Caco-2 (cell line): ENCODE data around the gene AP5S1. TPM values are rescaled to one million over a fixed set of nuclear protein-coding genes. Genes with fewer than 3 reads are reported as not detected.

ENCODE experiments used
- BruUV-seq: library from RNA; stranded (reverse); fragments of 400-500 nt; replicated peaks from 2 replicates; lab custom pipeline; 2021; lab: Mats Ljungman, UMichigan
- CTCF ChIA-PET: fragments of 300-600 bp; sonication (Branson Sonifier 250); formaldehyde crosslinking; loops from one replicate; lab custom pipeline; 2022; ENCODE audit warnings: antibody characterized with exemption; lab: Charles Lee
- POLR2A ChIA-PET: fragments of 300-600 bp; sonication (Branson Sonifier 250); formaldehyde crosslinking; loops from one replicate; lab custom pipeline; 2022; ENCODE audit warnings: antibody characterized with exemption; lab: Charles Lee
- DNase-seq, 2 experiments: peaks; one replicate each; pipeline versions ENCODE4 v3.0.0 to v3.0.0-alpha.2; 2020 to 2022
- H3K27me3 ChIP-seq: replicated peaks from 2 replicates; pipeline ENCODE4 v1.6.0; 2011; ENCODE audit warnings: low read length; ENCODE audit not compliant: control insufficient read depth, insufficient read depth
- H3K36me3 ChIP-seq: 2 replicates; pipeline ENCODE4 v1.5.1; 2011; ENCODE audit warnings: low read length; ENCODE audit not compliant: control insufficient read depth, insufficient read depth
- H3K4me1 ChIP-seq: fragments of 250-450 bp; sonication (Bioruptor Pico); 2 replicates; pipeline ENCODE4 v1.5.1; 2020; ENCODE audit warnings: mild to moderate bottlenecking
- H3K4me3 ChIP-seq: 2 replicates; pipeline ENCODE4 v1.5.1; 2011; ENCODE audit warnings: low read depth, mild to moderate bottlenecking, control low read depth, low read length
- H3K9me3 ChIP-seq: fragments of 250-450 bp; sonication (Bioruptor Pico); 2 replicates; pipeline ENCODE4 v1.5.1; 2020; ENCODE audit warnings: mild to moderate bottlenecking, moderate library complexity
- H3K27ac Mint-ChIP-seq: one replicate; pipeline ENCODE4 v1.8.0; 2022; ENCODE audit warnings: mixed read lengths; ENCODE audit not compliant: unreplicated experiment
- H3K27me3 Mint-ChIP-seq: one replicate; pipeline ENCODE4 v1.8.0; 2022; ENCODE audit warnings: mixed read lengths; ENCODE audit not compliant: insufficient read depth, unreplicated experiment
- H3K36me3 Mint-ChIP-seq: one replicate; pipeline ENCODE4 v1.8.0; 2022; ENCODE audit warnings: mild to moderate bottlenecking, mixed read lengths; ENCODE audit not compliant: insufficient read depth, unreplicated experiment
- H3K4me1 Mint-ChIP-seq: one replicate; pipeline ENCODE4 v1.8.0; 2022; ENCODE audit warnings: low read depth, mixed read lengths; ENCODE audit not compliant: unreplicated experiment
- H3K4me3 Mint-ChIP-seq: one replicate; pipeline ENCODE4 v1.8.0; 2022; ENCODE audit warnings: mild to moderate bottlenecking, moderate library complexity, mixed read lengths; ENCODE audit not compliant: unreplicated experiment
- H3K9me3 Mint-ChIP-seq: one replicate; pipeline ENCODE4 v1.8.0; 2022; ENCODE audit warnings: mixed read lengths; ENCODE audit not compliant: unreplicated experiment
- CTCF ChIP-seq, 2 experiments: fragments of 200-600 bp in 1 of 2; IDR thresholded peaks; 1 replicate in 1 of 2; 2 replicates in 1 of 2; pipeline versions ENCODE4 v1.5.1 to v1.8.0; 2011 to 2022; ENCODE audit warnings: antibody characterized with exemption in 1 of 2, control low read depth in 1 of 2, inconsistent platforms in 1 of 2, low read depth in 1 of 2, low read length in 1 of 2, mild to moderate bottlenecking in 1 of 2, moderate library complexity in 1 of 2; ENCODE audit not compliant: insufficient read depth in 1 of 2, severe bottlenecking in 1 of 2, unreplicated experiment in 1 of 2
- intact Hi-C: fragments of 100-400 bp; cut with micrococcal nuclease; formaldehyde crosslinking; loops from one replicate; pipeline ENCODE4 v1.10.0; 2022; ENCODE audit not compliant: unreplicated experiment
- total RNA-seq: library from RNA; stranded (reverse); gene quantifications from 2 replicates; pipeline ENCODE4 v1.2.3, GENCODE V29; 2022

Gene AP5S1
- total RNA-seq, 1 experiment from 2014 or later, result 17.3 TPM

GRCh38 chr20:3863317-3863716 is 43.0 kb downstream of the AP5S1 start:
- H3K36me3 ChIP-seq, result peaks cover 18% of the 10 kb centered on the region

GRCh38 chr20:3864518-3864917 is 44.2 kb downstream of the AP5S1 start:
- TF ChIP-seq CTCF (IDR thresholded peaks at IDR 0.05; ENCODE audit: insufficient read depth in 1 of 2, low read depth in 1 of 2, low read length in 1 of 2, severe bottlenecking in 1 of 2, unreplicated experiment in 1 of 2), result no peak
- ChIA-PET CTCF (no interaction called here), POLR2A (no interaction called here)
- DNase-seq, result no peak
- Mint-ChIP-seq H3K4me3 (no peak overlapping the region), H3K36me3 (peaks cover 74% of the 10 kb centered on the region), H3K9me3 (no peaks in the 10 kb centered on the region), H3K4me1 (no peaks in the 10 kb centered on the region), H3K27me3 (no peaks in the 10 kb centered on the region), H3K27ac (no peak overlapping the region)
- H3K27me3 ChIP-seq, result no peaks in the 10 kb centered on the region
- BruUV-seq, result no TSS peak
- H3K4me3 ChIP-seq, result no peak overlapping the region
- H3K9me3 ChIP-seq, result peaks cover 9% of the 10 kb centered on the region; the same call in 1 of the 2 replicates
- H3K4me1 ChIP-seq, result no peaks in the 10 kb centered on the region
- peaks cover 18% of the 10 kb centered on the region for H3K36me3 ChIP-seq
- intact Hi-C loops, result no loop called here

More at GRCh38 chr20:3863317-3863716, 43.0 kb downstream of the AP5S1 start:
- no peak overlapping the region for H3K4me3 Mint-ChIP-seq
- Histone ChIP-seq H3K4me3 (no peak overlapping the region), H3K9me3 (peaks cover 9% of the 10 kb centered on the region; the same call in 1 of the 2 replicates), H3K4me1 (no peaks in the 10 kb centered on the region), H3K27me3 (no peaks in the 10 kb centered on the region)
- H3K36me3 Mint-ChIP-seq, result peaks cover 85% of the 10 kb centered on the region
- no TSS peak for BruUV-seq
- H3K4me1 Mint-ChIP-seq, result no peaks in the 10 kb centered on the region
- ChIA-PET CTCF (no interaction called here), POLR2A (no interaction called here)
- intact Hi-C loops, result no loop called here
- DNase-seq, result no peak
- H3K27ac Mint-ChIP-seq, result no peak overlapping the region
- TF ChIP-seq CTCF (IDR thresholded peaks at IDR 0.05; ENCODE audit: insufficient read depth in 1 of 2, low read depth in 1 of 2, low read length in 1 of 2, severe bottlenecking in 1 of 2, unreplicated experiment in 1 of 2), result no peak
- no peaks in the 10 kb centered on the region for H3K9me3 Mint-ChIP-seq
- no peaks in the 10 kb centered on the region for H3K27me3 Mint-ChIP-seq

GRCh38 chr20:3865152-3865886 is 45.0 kb downstream of the AP5S1 start:
- DNase-seq, result no peak
- ChIA-PET POLR2A (no interaction called here), CTCF (no interaction called here)
- Histone ChIP-seq H3K4me1 (0 out of 2 replicates have a peak, but pooled peaks cover 5% of the 10 kb centered on the region), H3K9me3 (peaks cover 9% of the 10 kb centered on the region; the same call in 1 of the 2 replicates), H3K4me3 (no peak overlapping the region), H3K36me3 (peaks cover 18% of the 10 kb centered on the region), H3K27me3 (no peaks in the 10 kb centered on the region)
- Mint-ChIP-seq H3K9me3 (no peaks in the 10 kb centered on the region), H3K4me1 (no peaks in the 10 kb centered on the region), H3K27ac (no peak overlapping the region), H3K27me3 (no peaks in the 10 kb centered on the region), H3K4me3 (no peak overlapping the region), H3K36me3 (peaks cover 75% of the 10 kb centered on the region)
- BruUV-seq, result no TSS peak
- TF ChIP-seq CTCF (IDR thresholded peaks at IDR 0.05; ENCODE audit: insufficient read depth in 1 of 2, low read depth in 1 of 2, low read length in 1 of 2, severe bottlenecking in 1 of 2, unreplicated experiment in 1 of 2), result no peak
- intact Hi-C loops, result no loop called here
